Breast epithelium (tissue), 3 donors: ENCODE measurements around the gene ZNF79.

Source experiments
- CTCF ChIP-seq, 3 donors: fragments of 450-650 bp; IDR thresholded peaks; one replicate each; pipeline ENCODE4 v1.5.1; 2016 to 2017; ENCODE audit warnings: antibody characterized with exemption in 3 of 3, mild to moderate bottlenecking in 3 of 3, moderate library complexity in 3 of 3
- POLR2A ChIP-seq: fragments of 450-650 bp; IDR thresholded peaks from one replicate; pipeline ENCODE4 v1.6.1; 2016; ENCODE audit warnings: antibody characterized with exemption, mild to moderate bottlenecking, moderate library complexity

- TF ChIP-seq POLR2A = no peak
- TF ChIP-seq CTCF (IDR thresholded peaks at IDR 0.05) = no peak
These were observed 2.6 kb downstream of the ZNF79 start for GRCh38 chr9:127426756-127427155.
